Heart left ventricle (tissue), 16 donors: ENCODE measurements around the gene SYNGR1. TPM values are rescaled to one million over a fixed set of nuclear protein-coding genes. Genes with fewer than 3 reads are reported as not detected.

ENCODE experiments used
- ATAC-seq, 4 donors: fragments of 200-7000 bp; cut with Tn5 transposase; one replicate each; pipeline ENCODE4 v1.9.1; 2020 to 2022; ENCODE audit warnings: moderate library complexity in 4 of 4, mild to moderate bottlenecking in 3 of 4, moderate number of reproducible peaks in 1 of 4
- DNase-seq, 5 donors: peaks; one replicate each; pipeline ENCODE4 v3.0.0-alpha.2; 2020
- H3K27ac ChIP-seq, 12 donors: fragments of 200-600 bp; sonication (generic) in 4 of 12; one replicate each; pipeline versions ENCODE4 v1.5.0 to v1.8.0; 2016 to 2022; ENCODE audit warnings: mild to moderate bottlenecking in 2 of 12
- H3K27me3 ChIP-seq, 9 donors: fragments of 200-600 bp; sonication (generic) in 2 of 9; one replicate each; pipeline versions ENCODE4 v1.5.1 to v1.8.0; 2016 to 2022; ENCODE audit warnings: mild to moderate bottlenecking in 3 of 9
- H3K36me3 ChIP-seq, 9 donors: fragments of 200-600 bp; sonication (generic) in 2 of 9; one replicate each; pipeline versions ENCODE4 v1.5.0 to v1.8.0; 2018 to 2022; ENCODE audit warnings: mild to moderate bottlenecking in 2 of 9
- H3K4me1 ChIP-seq, 12 donors: fragments of 200-600 bp; sonication (generic) in 4 of 12; one replicate each; pipeline versions ENCODE4 v1.5.0 to v1.8.0; 2016 to 2022; ENCODE audit warnings: mild to moderate bottlenecking in 3 of 12
- H3K4me3 ChIP-seq, 12 donors: fragments of 200-600 bp; sonication (generic) in 4 of 12; one replicate each; pipeline versions ENCODE4 v1.5.0 to v1.8.0; 2017 to 2022; ENCODE audit warnings: mild to moderate bottlenecking in 9 of 12, moderate library complexity in 4 of 12
- H3K9me3 ChIP-seq, 12 donors: fragments of 200-600 bp; sonication (generic) in 4 of 12; one replicate each; pipeline versions ENCODE4 v1.5.0 to v1.8.0; 2016 to 2022; ENCODE audit warnings: mild to moderate bottlenecking in 1 of 12
- POLR2A ChIP-seq, 2 donors: fragments of 450-650 bp; IDR thresholded peaks; one replicate each; pipeline ENCODE4 v1.6.1; 2017; ENCODE audit warnings: antibody characterized with exemption in 2 of 2, mild to moderate bottlenecking in 2 of 2, moderate library complexity in 2 of 2
- WGBS, 4 donors: extraction: QIAGEN DNeasy Blood & Tissue Kit in 2 of 4; methylation state at CpG; one replicate each; pipeline versions ENCODE4 v1.1.5 to v1.1.7; 2013 to 2018; 5-methylcytosine and 5-hydroxymethylcytosine counted together
- intact Hi-C, 10 donors: fragments of 100-400 bp; cut with DNase I; formaldehyde crosslinking; loops; one replicate each; pipeline versions ENCODE4 v1.11.1 to v1.14.2; 2022
- polyA plus RNA-seq, 2 donors: library from polyadenylated mRNA; stranded (reverse); fragments of 200-250 nt; gene quantifications; one replicate each; pipeline ENCODE4 v1.2.3, GENCODE V29; 2013
- total RNA-seq, 9 donors: library from RNA; depleted of rRNA in 2 of 9; stranded (reverse); fragments of >200 nt in 2 of 9; fragmentation: NEBNext Ultra II Directional in 3 of 9; extraction: Animal tissue kit (Norgen Biotek cat#: 25700) in 3 of 9; gene quantifications; one replicate each; pipeline versions ENCODE4 v1.1.0 to v1.2.4, GENCODE V29; 2016 to 2023
- TF ChIP-seq, protein P1 (sequence below), 12 donors: fragments of 200-600 bp; sonication (generic) in 4 of 12; IDR thresholded peaks; one replicate each; pipeline versions ENCODE4 v1.5.0 to v1.8.0; 2018 to 2022; ENCODE audit warnings: antibody characterized with exemption in 12 of 12, mild to moderate bottlenecking in 5 of 12
- donor health status: ischemic (EF 13 %, LVEDD 7.1; RV severe dilation, severe dysfunction).
- donor health status: healthy with polysubstance abuse.
- donor health status: DM: no; HTN: yes; CAD: no.
- donor health status: DM: no; HTN: no; CAD: no.
- donor health status: ischemic (EF 25% LVEDD 6.9; RV normal size, moderate dysfunction).
- donor health status: ischemic (EF 25% LVEDD 5.7; RV mildly dilated, moderate dysfunction).
- donor health status: healthy.
- donor health status: DM: yes; HTN: yes; CAD: no.
- donor health status: ischemic (EF 35%, LVEDD 5.7; RV mildly dilated, moderate dysfunction).
- donor health status: nonischemic (EF 11% LVEDD 7.7; RV severe dilation, severe dysfunction).
- donor health status: DM: yes; HTN: yes; CAD: no.
- donor health status: PGD.
- donor health status: ischemic (EF 29% LVEDD 5.4; RV normal size, mild dysfunction).
- donor health status: nonischemic (EF 23%, LVEDD 6.1; RV moderate dilation, normal function).

SYNGR1 gene
- total and polyA plus RNA-seq, 11 donors: 20.0 to 49.9 (median 39.3) TPM

DNA sequence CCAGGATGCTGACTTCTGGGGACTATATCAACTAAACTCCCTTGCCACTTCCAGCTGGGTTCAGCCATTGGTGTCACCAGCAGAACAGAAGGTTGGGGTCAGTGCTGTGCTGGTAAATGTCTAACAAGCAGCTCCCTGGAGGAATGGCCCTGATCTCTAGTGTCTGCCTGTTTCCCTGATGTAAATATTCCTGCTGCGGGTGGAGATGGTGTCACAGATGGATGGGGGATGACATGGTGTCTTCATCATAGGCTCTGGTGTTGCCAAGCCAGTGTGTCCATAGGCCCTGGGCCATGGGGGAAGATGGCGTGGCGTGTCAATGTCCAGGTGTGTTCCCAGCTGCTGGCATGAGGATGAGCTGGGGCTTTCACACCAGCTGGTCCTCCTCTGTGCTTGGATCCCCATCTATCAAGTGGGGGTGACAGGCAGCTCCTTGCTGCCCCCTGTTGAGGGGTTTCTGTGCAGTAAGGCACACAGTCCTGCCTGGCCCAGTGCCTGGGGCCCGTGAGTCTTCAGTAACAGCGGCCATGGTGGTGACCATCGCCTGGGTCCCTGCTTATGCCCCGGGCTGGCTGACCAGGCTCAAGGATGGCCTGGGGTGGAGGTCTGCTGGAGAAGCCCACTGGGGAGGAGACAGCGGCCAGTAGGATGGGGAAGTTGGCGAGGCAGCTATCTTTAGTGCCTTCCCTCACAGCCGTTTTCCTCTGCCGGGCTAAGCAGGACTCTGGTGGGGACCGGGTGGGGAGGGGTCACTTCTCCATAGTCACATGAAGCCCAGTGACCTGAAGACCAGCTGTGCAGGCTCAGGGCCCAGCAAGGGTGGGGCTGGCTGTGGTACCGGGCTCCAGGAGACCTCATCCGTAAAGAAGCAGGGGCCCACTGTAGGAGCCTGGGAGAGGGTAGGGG, 43.1 kb upstream of the SYNGR1 start:
- 48 to 80% (median 63%) methylated on average over 11 to 14 of the region's 14 CpGs for WGBS, 4 donors
- TF ChIP-seq, protein P1, sequence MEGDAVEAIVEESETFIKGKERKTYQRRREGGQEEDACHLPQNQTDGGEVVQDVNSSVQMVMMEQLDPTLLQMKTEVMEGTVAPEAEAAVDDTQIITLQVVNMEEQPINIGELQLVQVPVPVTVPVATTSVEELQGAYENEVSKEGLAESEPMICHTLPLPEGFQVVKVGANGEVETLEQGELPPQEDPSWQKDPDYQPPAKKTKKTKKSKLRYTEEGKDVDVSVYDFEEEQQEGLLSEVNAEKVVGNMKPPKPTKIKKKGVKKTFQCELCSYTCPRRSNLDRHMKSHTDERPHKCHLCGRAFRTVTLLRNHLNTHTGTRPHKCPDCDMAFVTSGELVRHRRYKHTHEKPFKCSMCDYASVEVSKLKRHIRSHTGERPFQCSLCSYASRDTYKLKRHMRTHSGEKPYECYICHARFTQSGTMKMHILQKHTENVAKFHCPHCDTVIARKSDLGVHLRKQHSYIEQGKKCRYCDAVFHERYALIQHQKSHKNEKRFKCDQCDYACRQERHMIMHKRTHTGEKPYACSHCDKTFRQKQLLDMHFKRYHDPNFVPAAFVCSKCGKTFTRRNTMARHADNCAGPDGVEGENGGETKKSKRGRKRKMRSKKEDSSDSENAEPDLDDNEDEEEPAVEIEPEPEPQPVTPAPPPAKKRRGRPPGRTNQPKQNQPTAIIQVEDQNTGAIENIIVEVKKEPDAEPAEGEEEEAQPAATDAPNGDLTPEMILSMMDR (IDR thresholded peaks at IDR 0.05): peak; percentile 21 to 54 (median 44)
- no peak for TF ChIP-seq POLR2A (IDR thresholded peaks at IDR 0.05)
- H3K4me1 ChIP-seq: peaks cover 0 to 34% (median 19%) of the 10 kb centered on the region in 12 donors
- H3K9me3 ChIP-seq: no peaks in the 10 kb centered on the region
- H3K4me3 ChIP-seq: no peak overlapping the region
- ATAC-seq (peak in 2 of 4 donors; percentile 14 to 43), DNase-seq (peak in 2 of 5 donors; percentile 66 to 68)
- no peaks in the 10 kb centered on the region for H3K27me3 ChIP-seq
- intact Hi-C loops: loop anchor here in 4 of 10 donors (2.0 to 5.0 kb wide), 4 partner anchors 59 to 136 kb away; no protein-coding TSS in a partner anchor
- H3K36me3 ChIP-seq: peaks cover 0 to 7% (median 3%) of the 10 kb centered on the region in 9 donors
- peak overlapping the region in 3 of 12 donors; percentile 24 to 54 (median 48) for H3K27ac ChIP-seq

DNA sequence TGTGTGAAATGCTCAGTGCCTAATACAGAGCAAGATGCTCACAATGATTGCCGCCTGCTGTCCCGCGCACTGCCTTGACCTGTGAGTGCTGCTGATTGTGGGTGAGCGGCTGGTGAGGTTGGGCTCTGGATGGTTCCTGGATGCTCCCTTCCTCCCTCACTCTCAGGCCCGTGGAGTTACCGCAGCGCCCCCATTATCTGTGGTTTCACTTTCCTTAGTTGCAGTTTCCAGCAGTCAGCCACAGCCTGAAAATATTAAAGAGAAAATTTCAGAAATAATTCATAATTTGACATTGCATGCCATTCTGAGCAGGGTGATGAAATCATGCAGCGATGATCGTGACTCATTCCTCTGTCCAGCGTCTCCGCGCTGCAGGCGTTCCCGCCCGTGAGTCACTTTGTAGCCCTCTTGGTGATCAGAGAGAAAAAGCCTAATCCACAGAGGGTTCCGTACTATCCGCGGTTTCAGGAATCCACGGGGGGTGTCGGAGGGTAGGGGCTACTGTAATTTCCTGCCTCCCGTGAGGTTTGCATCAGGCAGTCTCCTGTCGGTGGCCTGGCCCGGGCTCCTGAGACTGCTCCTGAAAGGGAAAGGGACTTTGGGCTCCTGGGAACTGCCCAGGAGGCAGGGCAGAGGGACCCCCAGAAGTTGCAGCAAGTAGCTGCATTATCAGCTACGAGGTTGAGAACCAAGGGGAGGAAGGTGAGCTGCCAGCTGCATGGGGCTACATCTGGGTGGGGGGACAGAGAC, 41.0 kb upstream of the SYNGR1 start:
- ATAC-seq (peak in 3 of 4 donors; percentile 27 to 53 (median 41)), DNase-seq (peak in 3 of 5 donors; percentile 70 to 81 (median 81))
- peak overlapping the region in 9 of 12 donors; percentile 15 to 72 (median 39) for H3K27ac ChIP-seq
- H3K9me3 ChIP-seq: no peaks in the 10 kb centered on the region
- intact Hi-C loops: loop anchor here in 3 of 10 donors (2.0 to 5.0 kb wide), 4 partner anchors 61 to 138 kb away; no protein-coding TSS in a partner anchor
- TF ChIP-seq, protein P1 (IDR thresholded peaks at IDR 0.05): peak in 1 of 12 donors; percentile 26
- no peak for TF ChIP-seq POLR2A (IDR thresholded peaks at IDR 0.05)
- peak overlapping the region in 9 of 12 donors; percentile 14 to 38 (median 21) for H3K4me3 ChIP-seq
- H3K4me1 ChIP-seq: peaks cover 0 to 39% (median 23%) of the 10 kb centered on the region in 12 donors
- 46 to 53% (median 50%) methylated on average over 22 to 24 of the region's 24 CpGs for WGBS, 4 donors
- H3K36me3 ChIP-seq: peaks cover 2 to 28% (median 24%) of the 10 kb centered on the region in 9 donors
- no peaks in the 10 kb centered on the region for H3K27me3 ChIP-seq

DNA sequence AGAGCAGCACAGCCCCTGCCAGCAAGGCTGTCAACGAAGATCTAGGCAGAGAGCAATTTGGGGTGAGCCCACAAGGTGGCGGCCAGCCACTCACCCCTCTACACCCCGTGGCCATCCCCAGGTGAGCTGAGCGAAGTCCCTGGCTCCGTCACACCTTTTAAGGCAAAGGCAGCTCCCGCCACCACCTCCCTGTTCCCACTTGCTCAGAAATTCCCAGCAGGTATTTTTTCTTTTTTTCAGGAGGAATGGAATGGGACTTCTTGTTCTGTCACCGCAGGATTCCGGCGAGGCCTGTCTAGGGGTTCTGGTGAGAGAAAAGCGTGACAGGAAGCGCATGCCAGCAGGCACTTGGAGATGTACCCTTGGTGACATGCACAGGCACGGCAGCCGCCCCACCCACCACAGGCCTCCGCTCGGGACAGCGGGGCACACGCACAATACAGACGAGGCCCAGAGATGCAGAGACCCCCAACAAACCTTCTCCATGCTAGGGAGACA, 40.4 kb upstream of the SYNGR1 start:
- Histone ChIP-seq H3K27me3 (no peaks in the 10 kb centered on the region), H3K4me1 (peaks cover 2 to 45% (median 30%) of the 10 kb centered on the region in 12 donors), H3K36me3 (peaks cover 2 to 34% (median 30%) of the 10 kb centered on the region in 9 donors), H3K27ac (peak overlapping the region in 9 of 12 donors; percentile 4 to 72 (median 37)), H3K9me3 (no peaks in the 10 kb centered on the region), H3K4me3 (peak overlapping the region in 5 of 12 donors; percentile 14 to 34 (median 21))
- TF ChIP-seq POLR2A (IDR thresholded peaks at IDR 0.05): no peak
- TF ChIP-seq, protein P1 (IDR thresholded peaks at IDR 0.05): no peak
- ATAC-seq: no peak
- WGBS, 4 donors: 83 to 87% (median 84%) methylated on average over 15 to 18 of the region's 18 CpGs
- peak in 1 of 5 donors; percentile 59 for DNase-seq
- intact Hi-C loops: loop anchor here in 3 of 10 donors (2.0 to 5.0 kb wide), 4 partner anchors 62 to 139 kb away; no protein-coding TSS in a partner anchor
